Suprapubic skin (tissue), 4 donors: Measurements from ENCODE around the gene USP43. TPM values are rescaled to one million over a fixed set of nuclear protein-coding genes. Genes with fewer than 3 reads are reported as not detected.
A peak's percentile ranks its signal among the peaks of the same experiment; 100 is the strongest.
"Not testable (repeated sequence)": the region's sequence is repeated elsewhere in the genome, so short reads cannot be mapped to it uniquely, and the experiment has no call there.

ENCODE experiments used
- DNase-seq, 2 donors: peaks; one replicate each; pipeline ENCODE4 v3.0.0-alpha.2; 2019; ENCODE audit warnings: low spot score in 2 of 2
- H3K27ac ChIP-seq: fragments of 200-600 bp; sonication (generic); one replicate; pipeline ENCODE4 v1.5.1; 2019
- H3K27me3 ChIP-seq: fragments of 200-600 bp; sonication (generic); one replicate; pipeline ENCODE4 v1.5.1; 2019
- H3K36me3 ChIP-seq: fragments of 200-600 bp; sonication (generic); one replicate; pipeline ENCODE4 v1.5.1; 2019
- H3K4me1 ChIP-seq: fragments of 200-600 bp; sonication (generic); one replicate; pipeline ENCODE4 v1.5.1; 2019
- H3K4me3 ChIP-seq: fragments of 200-600 bp; sonication (generic); one replicate; pipeline ENCODE4 v1.5.1; 2019; ENCODE audit warnings: mild to moderate bottlenecking
- H3K9me3 ChIP-seq: fragments of 200-600 bp; sonication (generic); one replicate; pipeline ENCODE4 v1.5.1; 2019
- EP300 ChIP-seq: sonication (generic); formaldehyde crosslinking; IDR thresholded peaks from one replicate; pipeline ENCODE4 v1.6.1; 2017; ENCODE audit warnings: antibody characterized with exemption
- POLR2A ChIP-seq, 2 donors: fragments of 450-650 bp; IDR thresholded peaks; one replicate each; pipeline ENCODE4 v1.6.1; 2017; ENCODE audit warnings: antibody characterized with exemption in 2 of 2, mild to moderate bottlenecking in 2 of 2, moderate library complexity in 2 of 2
- POLR2AphosphoS5 ChIP-seq, 3 donors: sonication (generic); formaldehyde crosslinking; IDR thresholded peaks; one replicate each; pipeline ENCODE4 v1.6.1; 2017; ENCODE audit warnings: antibody characterized with exemption in 3 of 3
- WGBS: methylation state at CpG from one replicate; pipeline ENCODE4 v1.1.5; 2018; 5-methylcytosine and 5-hydroxymethylcytosine counted together
- total RNA-seq, 4 donors: library from RNA; depleted of rRNA; stranded (reverse); fragments of >200 nt; gene quantifications; one replicate each; pipeline ENCODE4 v1.1.0, GENCODE V29; 2016
- TF ChIP-seq, protein P1 (sequence below), 2 donors: fragments of 200-600 bp in 1 of 2; fragments of 450-650 bp in 1 of 2; sonication (generic) in 1 of 2; IDR thresholded peaks; one replicate each; pipeline ENCODE4 v1.5.1; 2016 to 2019; ENCODE audit warnings: antibody characterized with exemption in 2 of 2, mild to moderate bottlenecking in 1 of 2, moderate library complexity in 1 of 2

Gene USP43
- total RNA-seq, 4 donors from 2014 or later = 3.1 to 7.2 (median 4.2) TPM

GRCh38 chr17:9635340-9635739 is 10.0 kb upstream of the USP43 start:
- Histone ChIP-seq H3K27ac (no peak overlapping the region), H3K9me3 (no peaks in the 10 kb centered on the region), H3K27me3 (no peaks in the 10 kb centered on the region), H3K36me3 (no peaks in the 10 kb centered on the region), H3K4me1 (no peaks in the 10 kb centered on the region), H3K4me3 (no peak overlapping the region)
- TF ChIP-seq, protein P1, sequence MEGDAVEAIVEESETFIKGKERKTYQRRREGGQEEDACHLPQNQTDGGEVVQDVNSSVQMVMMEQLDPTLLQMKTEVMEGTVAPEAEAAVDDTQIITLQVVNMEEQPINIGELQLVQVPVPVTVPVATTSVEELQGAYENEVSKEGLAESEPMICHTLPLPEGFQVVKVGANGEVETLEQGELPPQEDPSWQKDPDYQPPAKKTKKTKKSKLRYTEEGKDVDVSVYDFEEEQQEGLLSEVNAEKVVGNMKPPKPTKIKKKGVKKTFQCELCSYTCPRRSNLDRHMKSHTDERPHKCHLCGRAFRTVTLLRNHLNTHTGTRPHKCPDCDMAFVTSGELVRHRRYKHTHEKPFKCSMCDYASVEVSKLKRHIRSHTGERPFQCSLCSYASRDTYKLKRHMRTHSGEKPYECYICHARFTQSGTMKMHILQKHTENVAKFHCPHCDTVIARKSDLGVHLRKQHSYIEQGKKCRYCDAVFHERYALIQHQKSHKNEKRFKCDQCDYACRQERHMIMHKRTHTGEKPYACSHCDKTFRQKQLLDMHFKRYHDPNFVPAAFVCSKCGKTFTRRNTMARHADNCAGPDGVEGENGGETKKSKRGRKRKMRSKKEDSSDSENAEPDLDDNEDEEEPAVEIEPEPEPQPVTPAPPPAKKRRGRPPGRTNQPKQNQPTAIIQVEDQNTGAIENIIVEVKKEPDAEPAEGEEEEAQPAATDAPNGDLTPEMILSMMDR (IDR thresholded peaks at IDR 0.05) = no peak
- TF ChIP-seq POLR2AphosphoS5 (IDR thresholded peaks at IDR 0.05) = no peak
- no peak for DNase-seq
- WGBS = 87% methylated on average over 6 of the region's 6 CpGs

GRCh38 chr17:9636501-9636900 is 8.8 kb upstream of the USP43 start:
- TF ChIP-seq POLR2AphosphoS5 (IDR thresholded peaks at IDR 0.05) (no peak), POLR2A (IDR thresholded peaks at IDR 0.05) (no peak), EP300 (no peak)
- TF ChIP-seq, protein P1 (IDR thresholded peaks at IDR 0.05) = no peak
- Histone ChIP-seq H3K27ac (no peak overlapping the region), H3K4me1 (no peaks in the 10 kb centered on the region), H3K27me3 (no peaks in the 10 kb centered on the region), H3K9me3 (no peaks in the 10 kb centered on the region), H3K36me3 (no peaks in the 10 kb centered on the region), H3K4me3 (no peak overlapping the region)
- 91% methylated on average over 12 of the region's 12 CpGs for WGBS
- DNase-seq = no peak

DNA sequence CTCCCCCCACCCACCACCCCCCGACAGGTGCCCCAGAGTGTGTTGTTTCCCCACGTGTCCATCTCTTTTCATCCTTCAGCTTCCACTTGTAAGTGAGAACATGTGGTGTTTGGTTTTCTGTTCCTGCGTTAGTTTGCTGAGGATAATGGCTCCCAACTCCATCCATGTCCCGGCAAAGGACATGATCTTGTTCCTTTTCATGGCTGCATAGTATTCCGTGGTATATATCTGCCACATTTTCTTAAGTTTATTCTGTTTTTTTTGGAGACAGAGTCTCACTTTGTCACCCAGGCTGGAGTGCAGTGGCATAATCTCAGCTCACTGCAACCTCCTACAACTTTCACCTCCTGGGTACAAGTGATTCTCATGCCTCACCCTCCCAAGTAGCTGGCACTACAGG is 4.9 kb upstream of the USP43 start:
- peaks cover 12% of the 10 kb centered on the region for H3K4me1 ChIP-seq
- 92% methylated on average over 5 of the region's 5 CpGs for WGBS

GRCh38 chr17:9643611-9644010 is 1.7 kb upstream of the USP43 start:
- 92% methylated on average over 5 of the region's 5 CpGs for WGBS
- Histone ChIP-seq H3K9me3 (no peaks in the 10 kb centered on the region), H3K27ac (no peak overlapping the region), H3K4me1 (peaks cover 24% of the 10 kb centered on the region), H3K27me3 (peaks cover 15% of the 10 kb centered on the region), H3K36me3 (no peaks in the 10 kb centered on the region), H3K4me3 (no peak overlapping the region)
- DNase-seq = no peak
- TF ChIP-seq EP300 (no peak), POLR2AphosphoS5 (IDR thresholded peaks at IDR 0.05) (no peak), POLR2A (IDR thresholded peaks at IDR 0.05) (no peak)
- TF ChIP-seq, protein P1 (IDR thresholded peaks at IDR 0.05) = no peak

More for the DNA sequence above, 4.9 kb upstream of the USP43 start:
- not testable (repeated sequence) for DNase-seq, H3K36me3 ChIP-seq, H3K9me3 ChIP-seq, H3K27me3 ChIP-seq, H3K27ac ChIP-seq, H3K4me3 ChIP-seq

- DNase-seq = peak in 1 of 2 donors; percentile 54
- Histone ChIP-seq H3K27ac (peak overlapping the region; percentile 31), H3K9me3 (no peaks in the 10 kb centered on the region)
Observed at GRCh38 chr17:9645851-9646545, 681 bp downstream of the USP43 start.

More at GRCh38 chr17:9645851-9646545, 681 bp downstream of the USP43 start:
- Histone ChIP-seq H3K4me3 (peak overlapping the region; percentile 69), H3K36me3 (no peaks in the 10 kb centered on the region), H3K27me3 (peaks cover 18% of the 10 kb centered on the region), H3K4me1 (peaks cover 24% of the 10 kb centered on the region)
- TF ChIP-seq EP300 = no peak
- TF ChIP-seq, protein P1 (IDR thresholded peaks at IDR 0.05) = no peak
- no peak for TF ChIP-seq POLR2A (IDR thresholded peaks at IDR 0.05)
- no peak for TF ChIP-seq POLR2AphosphoS5 (IDR thresholded peaks at IDR 0.05)
- WGBS = 11% methylated on average over 10 of the region's 51 CpGs
